ENCODE measurements around the gene KCNG1.

KCNG1 gene

DNA sequence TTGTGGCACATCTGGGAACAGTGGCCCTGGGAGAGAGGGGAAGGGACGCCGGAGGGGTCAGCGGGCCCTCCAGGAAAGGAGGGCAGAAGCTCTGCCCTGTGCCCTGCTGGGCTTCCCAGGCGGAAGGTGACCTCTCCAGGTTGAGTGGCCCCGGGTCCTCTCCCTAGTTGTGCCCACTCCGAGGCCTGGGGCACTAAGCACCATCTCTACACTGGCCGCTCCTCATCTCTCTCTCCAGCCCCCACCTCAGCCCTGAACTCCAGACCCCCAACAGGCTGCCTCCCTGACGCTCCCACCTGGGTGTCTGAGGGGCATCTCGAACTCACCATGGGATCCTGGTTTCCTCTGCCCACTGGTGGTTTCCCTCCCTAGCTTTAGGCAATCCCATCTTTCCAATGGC is 18.1 kb downstream of the KCNG1 start:
- Histone ChIP-seq H3K9me3 (ENCODE audit: control insufficient read depth, insufficient read depth, low read depth, low read length) (no peaks in the 10 kb centered on the region), H3K36me3 (ENCODE audit: control insufficient read depth in 2 of 2, insufficient read depth in 1 of 2, low read length in 2 of 2) (peaks cover 0 to 39% of the 10 kb centered on the region in 2 experiments; a peak in 1 of 3 replicates), H3K4me1 (ENCODE audit: control insufficient read depth, insufficient read depth, low read length) (no peaks in the 10 kb centered on the region), H3K27ac (ENCODE audit: extremely low read depth, low read depth, low read length) (no peak overlapping the region), H3K4me3 (ENCODE audit: low read depth, low read length) (no peak overlapping the region)
- TF ChIP-seq ZNF335 (tag by site-specific recombination; conservative IDR thresholded peaks at IDR 0.05) (no peak), ZSCAN16 (tag by site-specific recombination; IDR thresholded peaks at IDR 0.05) (no peak), ZBTB7A (tag by site-specific recombination; IDR thresholded peaks at IDR 0.05; ENCODE audit: low read depth) (no peak), ZNF776 (tag by site-specific recombination; IDR thresholded peaks at IDR 0.05; ENCODE audit: borderline replicate concordance) (no peak), ZFHX2 (tag by site-specific recombination; conservative IDR thresholded peaks at IDR 0.05) (no peak), ZNF692 (tag by site-specific recombination; IDR thresholded peaks at IDR 0.05) (no peak), ZNF184 (tag by site-specific recombination; IDR thresholded peaks at IDR 0.05) (no peak), ZNF544 (tag by site-specific recombination; IDR thresholded peaks at IDR 0.05) (no peak), ZNF48 (tag by site-specific recombination; IDR thresholded peaks at IDR 0.05) (no peak), ZNF670 (tag by site-specific recombination; IDR thresholded peaks at IDR 0.05; ENCODE audit: low read depth) (no peak), OSR2 (tag by site-specific recombination; IDR thresholded peaks at IDR 0.05) (no peak), ZNF530 (tag by site-specific recombination; IDR thresholded peaks at IDR 0.05; ENCODE audit: low read depth) (no peak), BCL6B (tag by site-specific recombination; IDR thresholded peaks at IDR 0.05) (no peak)
- TF ChIP-seq, protein P1, sequence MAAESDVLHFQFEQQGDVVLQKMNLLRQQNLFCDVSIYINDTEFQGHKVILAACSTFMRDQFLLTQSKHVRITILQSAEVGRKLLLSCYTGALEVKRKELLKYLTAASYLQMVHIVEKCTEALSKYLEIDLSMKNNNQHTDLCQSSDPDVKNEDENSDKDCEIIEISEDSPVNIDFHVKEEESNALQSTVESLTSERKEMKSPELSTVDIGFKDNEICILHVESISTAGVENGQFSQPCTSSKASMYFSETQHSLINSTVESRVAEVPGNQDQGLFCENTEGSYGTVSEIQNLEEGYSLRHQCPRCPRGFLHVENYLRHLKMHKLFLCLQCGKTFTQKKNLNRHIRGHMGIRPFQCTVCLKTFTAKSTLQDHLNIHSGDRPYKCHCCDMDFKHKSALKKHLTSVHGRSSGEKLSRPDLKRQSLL (tag by site-specific recombination; IDR thresholded peaks at IDR 0.05): no peak
- TF ChIP-seq, protein P2, sequence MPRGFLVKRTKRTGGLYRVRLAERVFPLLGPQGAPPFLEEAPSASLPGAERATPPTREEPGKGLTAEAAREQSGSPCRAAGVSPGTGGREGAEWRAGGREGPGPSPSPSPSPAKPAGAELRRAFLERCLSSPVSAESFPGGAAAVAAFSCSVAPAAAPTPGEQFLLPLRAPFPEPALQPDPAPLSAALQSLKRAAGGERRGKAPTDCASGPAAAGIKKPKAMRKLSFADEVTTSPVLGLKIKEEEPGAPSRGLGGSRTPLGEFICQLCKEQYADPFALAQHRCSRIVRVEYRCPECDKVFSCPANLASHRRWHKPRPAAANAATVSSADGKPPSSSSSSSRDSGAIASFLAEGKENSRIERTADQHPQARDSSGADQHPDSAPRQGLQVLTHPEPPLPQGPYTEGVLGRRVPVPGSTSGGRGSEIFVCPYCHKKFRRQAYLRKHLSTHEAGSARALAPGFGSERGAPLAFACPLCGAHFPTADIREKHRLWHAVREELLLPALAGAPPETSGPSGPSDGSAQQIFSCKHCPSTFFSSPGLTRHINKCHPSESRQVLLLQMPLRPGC (tag by site-specific recombination; IDR thresholded peaks at IDR 0.05): no peak
- TF ChIP-seq, protein P3, sequence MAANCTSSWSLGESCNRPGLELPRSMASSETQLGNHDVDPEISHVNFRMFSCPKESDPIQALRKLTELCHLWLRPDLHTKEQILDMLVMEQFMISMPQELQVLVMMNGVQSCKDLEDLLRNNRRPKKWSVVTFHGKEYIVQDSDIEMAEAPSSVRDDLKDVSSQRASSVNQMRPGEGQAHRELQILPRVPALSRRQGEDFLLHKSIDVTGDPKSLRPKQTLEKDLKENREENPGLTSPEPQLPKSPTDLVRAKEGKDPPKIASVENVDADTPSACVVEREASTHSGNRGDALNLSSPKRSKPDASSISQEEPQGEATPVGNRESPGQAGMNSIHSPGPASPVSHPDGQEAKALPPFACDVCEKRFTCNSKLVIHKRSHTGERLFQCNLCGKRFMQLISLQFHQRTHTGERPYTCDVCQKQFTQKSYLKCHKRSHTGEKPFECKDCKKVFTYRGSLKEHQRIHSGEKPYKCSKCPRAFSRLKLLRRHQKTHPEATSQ (tag by site-specific recombination; IDR thresholded peaks at IDR 0.05): no peak
- ChIA-PET POLR2A (no interaction called here), CTCF (interaction anchor here (3.0 kb wide), 1 partner anchor 10 kb away, joined by 18 read pairs; no protein-coding TSS in a partner anchor)

DNA sequence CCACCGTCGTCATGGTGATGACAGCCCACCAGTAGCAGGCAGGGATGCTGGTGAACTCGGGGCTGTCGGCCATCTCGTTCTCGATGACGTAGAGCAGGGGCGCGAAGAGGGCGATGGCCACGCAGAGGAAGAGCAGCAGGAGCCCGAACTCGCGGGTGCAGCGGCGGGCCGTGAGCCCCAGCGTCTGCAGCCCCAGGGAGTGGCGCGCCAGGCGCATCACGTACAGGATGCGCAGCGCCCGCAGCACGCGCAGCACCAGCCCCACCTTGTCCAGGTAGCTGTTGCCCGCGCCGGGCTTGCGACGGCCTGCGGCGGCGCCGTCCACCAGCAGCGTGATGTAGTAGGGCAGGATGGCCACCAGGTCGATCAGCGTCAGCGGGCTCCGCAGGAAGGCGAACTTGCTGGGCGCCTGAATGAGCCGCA is 18.6 kb downstream of the KCNG1 start:
- ChIA-PET CTCF (interaction anchor here (1.2 kb wide), 1 partner anchor 11 kb away, joined by 5 read pairs; no protein-coding TSS in a partner anchor), POLR2A (no interaction called here)
- H3K4me3 ChIP-seq (ENCODE audit: low read depth, low read length): no peak overlapping the region
- no peaks in the 10 kb centered on the region for H3K4me1 ChIP-seq (ENCODE audit: control insufficient read depth, insufficient read depth, low read length)
- no peaks in the 10 kb centered on the region for H3K9me3 ChIP-seq (ENCODE audit: control insufficient read depth, insufficient read depth, low read depth, low read length)
- peaks cover 0 to 37% of the 10 kb centered on the region in 2 experiments; a peak in 1 of 3 replicates for H3K36me3 ChIP-seq (ENCODE audit: control insufficient read depth in 2 of 2, insufficient read depth in 1 of 2, low read length in 2 of 2)
- H3K27ac ChIP-seq (ENCODE audit: extremely low read depth, low read depth, low read length): no peak overlapping the region
- TF ChIP-seq PRDM10 (tag by site-specific recombination; IDR thresholded peaks at IDR 0.05) (no peak), ZNF654 (tag by site-specific recombination; IDR thresholded peaks at IDR 0.05; ENCODE audit: low read depth) (no peak), ZNF645 (tag by site-specific recombination; IDR thresholded peaks at IDR 0.05) (no peak), KLF7 (tag by site-specific recombination; IDR thresholded peaks at IDR 0.05; ENCODE audit: borderline replicate concordance) (no peak), ZBTB48 (tag by site-specific recombination; IDR thresholded peaks at IDR 0.05) (no peak)
